ENCODE results near the gene ZNF518B. TPM values are rescaled to one million over a fixed set of nuclear protein-coding genes. Genes with fewer than 3 reads are reported as not detected.

The ZNF518B gene
- total RNA-seq: 67.3 and 77.3 TPM in 2 replicates
- long read RNA-seq, full-length matches to known transcripts: 55 of 91 reads
- long read RNA-seq, partial matches to known transcripts: 0 of 91 reads
- long read RNA-seq, other reads (novel, unspliced or antisense): 36 of 91 reads

GRCh38 chr4:10457255-10457801 lies at the start of gene ZNF518B:
TSS of gene ZNF518B (minus strand) at chr4:10457426. CDS start at chr4:10446328, 11,098 bp downstream.
- Mint-ChIP-seq H3K36me3 (ENCODE audit: low read depth) (peaks cover 57% of the 10 kb centered on the region), H3K27ac (ENCODE audit: unreplicated experiment) (peak within 1 kb of the TSS; percentile 96), H3K9me3 (peaks cover 13% of the 10 kb centered on the region), H3K4me1 (peaks cover 38% of the 10 kb centered on the region), H3K4me3 (peak within 1 kb of the TSS; percentile 96), H3K27me3 (ENCODE audit: low read depth) (peaks cover 35% of the 10 kb centered on the region)
- peak; percentile 57 for DNase-seq (ENCODE audit: low read depth, low spot score)
- TF ChIP-seq, protein P1, sequence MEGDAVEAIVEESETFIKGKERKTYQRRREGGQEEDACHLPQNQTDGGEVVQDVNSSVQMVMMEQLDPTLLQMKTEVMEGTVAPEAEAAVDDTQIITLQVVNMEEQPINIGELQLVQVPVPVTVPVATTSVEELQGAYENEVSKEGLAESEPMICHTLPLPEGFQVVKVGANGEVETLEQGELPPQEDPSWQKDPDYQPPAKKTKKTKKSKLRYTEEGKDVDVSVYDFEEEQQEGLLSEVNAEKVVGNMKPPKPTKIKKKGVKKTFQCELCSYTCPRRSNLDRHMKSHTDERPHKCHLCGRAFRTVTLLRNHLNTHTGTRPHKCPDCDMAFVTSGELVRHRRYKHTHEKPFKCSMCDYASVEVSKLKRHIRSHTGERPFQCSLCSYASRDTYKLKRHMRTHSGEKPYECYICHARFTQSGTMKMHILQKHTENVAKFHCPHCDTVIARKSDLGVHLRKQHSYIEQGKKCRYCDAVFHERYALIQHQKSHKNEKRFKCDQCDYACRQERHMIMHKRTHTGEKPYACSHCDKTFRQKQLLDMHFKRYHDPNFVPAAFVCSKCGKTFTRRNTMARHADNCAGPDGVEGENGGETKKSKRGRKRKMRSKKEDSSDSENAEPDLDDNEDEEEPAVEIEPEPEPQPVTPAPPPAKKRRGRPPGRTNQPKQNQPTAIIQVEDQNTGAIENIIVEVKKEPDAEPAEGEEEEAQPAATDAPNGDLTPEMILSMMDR (conservative IDR thresholded peaks at IDR 0.05): no peak

GRCh38 chr4:10506077-10506476 lies 48.9 kb upstream of the ZNF518B start:
- no peaks in the 10 kb centered on the region for H3K36me3 Mint-ChIP-seq (ENCODE audit: low read depth)
- TF ChIP-seq, protein P1 (conservative IDR thresholded peaks at IDR 0.05): no peak
- no peaks in the 10 kb centered on the region for H3K27me3 Mint-ChIP-seq (ENCODE audit: low read depth)
- DNase-seq (ENCODE audit: low read depth, low spot score): no peak
- H3K9me3 Mint-ChIP-seq: no peaks in the 10 kb centered on the region
- no peak overlapping the region for H3K4me3 Mint-ChIP-seq
- no peak overlapping the region for H3K27ac Mint-ChIP-seq (ENCODE audit: unreplicated experiment)
- no peaks in the 10 kb centered on the region for H3K4me1 Mint-ChIP-seq

- no peaks in the 10 kb centered on the region for H3K36me3 Mint-ChIP-seq (ENCODE audit: low read depth)
- peaks cover 1% of the 10 kb centered on the region for H3K4me1 Mint-ChIP-seq
- H3K27me3 Mint-ChIP-seq (ENCODE audit: low read depth): no peaks in the 10 kb centered on the region
- H3K27ac Mint-ChIP-seq (ENCODE audit: unreplicated experiment): no peak overlapping the region
- H3K9me3 Mint-ChIP-seq: no peaks in the 10 kb centered on the region
- DNase-seq (ENCODE audit: low read depth, low spot score): no peak
- TF ChIP-seq, protein P1 (conservative IDR thresholded peaks at IDR 0.05): no peak
- H3K4me3 Mint-ChIP-seq: no peak overlapping the region
Observed at GRCh38 chr4:10504570-10505179, 47.4 kb upstream of the ZNF518B start.

DNA sequence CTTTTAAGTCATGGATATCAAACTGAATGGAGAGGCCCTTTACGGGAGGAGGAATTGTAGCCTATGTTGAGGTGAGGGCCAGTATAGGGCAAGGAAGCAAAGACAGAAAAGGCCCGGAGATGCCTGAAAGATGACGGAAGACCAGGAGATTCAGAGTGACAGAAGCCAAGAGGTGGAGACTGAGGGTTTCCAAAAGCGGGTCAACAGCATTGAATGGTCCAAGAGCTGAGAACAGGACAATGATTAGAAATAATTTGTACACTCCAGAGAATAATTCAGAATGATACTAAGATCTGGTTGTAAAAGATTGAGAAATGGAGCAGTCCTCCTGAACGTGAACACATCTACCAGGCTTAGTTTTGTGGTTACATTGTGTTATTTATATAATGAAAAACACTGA lies 45.5 kb upstream of the ZNF518B start:
- Mint-ChIP-seq H3K4me3 (no peak overlapping the region), H3K4me1 (peaks cover 13% of the 10 kb centered on the region), H3K27me3 (ENCODE audit: low read depth) (no peaks in the 10 kb centered on the region), H3K27ac (ENCODE audit: unreplicated experiment) (no peak overlapping the region), H3K9me3 (no peaks in the 10 kb centered on the region), H3K36me3 (ENCODE audit: low read depth) (no peaks in the 10 kb centered on the region)
- TF ChIP-seq, protein P1 (conservative IDR thresholded peaks at IDR 0.05): no peak
- no peak for DNase-seq (ENCODE audit: low read depth, low spot score)

DNA sequence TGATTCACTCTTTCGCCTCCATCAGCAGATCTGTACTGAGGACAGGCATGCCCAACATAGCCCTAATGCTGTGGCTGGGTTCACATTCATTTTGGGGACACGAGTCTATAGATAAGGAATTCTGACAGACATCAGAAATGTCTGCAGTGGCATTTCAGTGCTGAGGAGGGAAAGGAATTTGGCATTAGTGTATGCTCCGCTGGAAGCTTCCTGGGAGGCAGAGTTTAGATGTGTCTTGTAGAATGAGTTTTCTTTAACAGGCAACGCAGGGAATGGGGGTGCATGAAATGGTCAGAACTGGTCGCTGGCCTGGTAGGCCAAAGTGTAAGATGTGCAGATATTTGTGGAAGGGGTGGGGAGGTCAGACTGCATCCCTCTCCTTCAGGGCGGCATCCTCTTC lies 43.5 kb upstream of the ZNF518B start:
- TF ChIP-seq, protein P1 (conservative IDR thresholded peaks at IDR 0.05): no peak

More for the DNA sequence above, 43.5 kb upstream of the ZNF518B start:
- DNase-seq (ENCODE audit: low read depth, low spot score): no peak
- H3K27ac Mint-ChIP-seq (ENCODE audit: unreplicated experiment): no peak overlapping the region
- H3K36me3 Mint-ChIP-seq (ENCODE audit: low read depth): no peaks in the 10 kb centered on the region
- H3K27me3 Mint-ChIP-seq (ENCODE audit: low read depth): no peaks in the 10 kb centered on the region
- H3K4me1 Mint-ChIP-seq: peaks cover 25% of the 10 kb centered on the region
- H3K9me3 Mint-ChIP-seq: no peaks in the 10 kb centered on the region
- H3K4me3 Mint-ChIP-seq: no peak overlapping the region
